Activated CD8-positive, alpha-beta memory T cell treated with anti-CD3 and anti-CD28 coated beads for 48 hours (primary cell): ENCODE data around the gene HSPB2.
A peak's percentile ranks its signal among the peaks of the same experiment; 100 is the strongest.
"Not testable (repeated sequence)": the region's sequence is repeated elsewhere in the genome, so short reads cannot be mapped to it uniquely, and the experiment has no call there.

Experiments
- DNase-seq, 3 experiments: peaks; one replicate each; pipeline ENCODE4 v3.0.0-alpha.2; 2020; ENCODE audit warnings: low read depth in 2 of 3, low spot score in 2 of 3

Gene HSPB2

GRCh38 chr11:111912535-111912934 lies at the start of gene HSPB2:
TSS of gene HSPB2 (plus strand) at chr11:111912734. CDS start at chr11:111912830, 96 bp downstream.
- DNase-seq: no peak

GRCh38 chr11:111870113-111870512 lies 42.4 kb upstream of the HSPB2 start:
- no peak for DNase-seq

- DNase-seq: no peak
Observed at GRCh38 chr11:111870522-111870885, 42.0 kb upstream of the HSPB2 start.

GRCh38 chr11:111870886-111871692 lies 41.4 kb upstream of the HSPB2 start, which contains the start of gene ALG9:
TSS of gene ALG9 (minus strand) at chr11:111871581. CDS start at chr11:111871482, 99 bp downstream.
- DNase-seq: peak; percentile 59 to 95 (median 75)

GRCh38 chr11:111871693-111872161 lies 40.8 kb upstream of the HSPB2 start:
- no peak for DNase-seq

- no peak for DNase-seq
Observed at GRCh38 chr11:111878385-111878848, 34.1 kb upstream of the HSPB2 start.

- DNase-seq: peak; percentile 85 to 93 (median 86)
Observed at GRCh38 chr11:111878849-111879636, 33.5 kb upstream of the HSPB2 start, which contains the start of the genes CFAP68 and FDXACB1. TSS of gene CFAP68 (plus strand) at chr11:111879541. CDS start at chr11:111879561, 20 bp downstream. TSS of gene FDXACB1 (minus strand) at chr11:111879165. CDS start at chr11:111879132, 33 bp downstream.

- DNase-seq: no peak
Observed at GRCh38 chr11:111879637-111879960, 32.9 kb upstream of the HSPB2 start.

- DNase-seq: no peak
Observed at GRCh38 chr11:111882202-111882601, 30.3 kb upstream of the HSPB2 start.

- DNase-seq: not testable (repeated sequence)
Observed at GRCh38 chr11:111885053-111885452, 27.5 kb upstream of the HSPB2 start.

- no peak for DNase-seq
Observed at GRCh38 chr11:111886032-111886431, 26.5 kb upstream of the HSPB2 start.

- DNase-seq: no peak
Observed at GRCh38 chr11:111886844-111887243, 25.7 kb upstream of the HSPB2 start.

- no peak for DNase-seq
Observed at GRCh38 chr11:111905411-111905810, 7.1 kb upstream of the HSPB2 start.

- no peak for DNase-seq
Observed at GRCh38 chr11:111906680-111907079, 5.9 kb upstream of the HSPB2 start.

- no peak for DNase-seq
Observed at GRCh38 chr11:111908639-111909305, 3.8 kb upstream of the HSPB2 start.

GRCh38 chr11:111909378-111909777 lies 3.2 kb upstream of the HSPB2 start:
- DNase-seq: no peak

- no peak for DNase-seq
Observed at GRCh38 chr11:111910676-111911562, 1.6 kb upstream of the HSPB2 start.

GRCh38 chr11:111911563-111912401 lies 752 bp upstream of the HSPB2 start, which contains the start of gene CRYAB:
TSS of gene CRYAB (minus strand) at chr11:111911770. CDS start at chr11:111911724, 46 bp downstream.
- DNase-seq: no peak
